ENCODE measurements around the gene BCCIP. TPM values are rescaled to one million over a fixed set of nuclear protein-coding genes. Genes with fewer than 3 reads are reported as not detected.

The BCCIP gene
- polyA plus RNA-seq, 1 donor (not counting 4 experiments of a cell fraction or from before 2014, with no cell fraction given) = 102 TPM

DNA sequence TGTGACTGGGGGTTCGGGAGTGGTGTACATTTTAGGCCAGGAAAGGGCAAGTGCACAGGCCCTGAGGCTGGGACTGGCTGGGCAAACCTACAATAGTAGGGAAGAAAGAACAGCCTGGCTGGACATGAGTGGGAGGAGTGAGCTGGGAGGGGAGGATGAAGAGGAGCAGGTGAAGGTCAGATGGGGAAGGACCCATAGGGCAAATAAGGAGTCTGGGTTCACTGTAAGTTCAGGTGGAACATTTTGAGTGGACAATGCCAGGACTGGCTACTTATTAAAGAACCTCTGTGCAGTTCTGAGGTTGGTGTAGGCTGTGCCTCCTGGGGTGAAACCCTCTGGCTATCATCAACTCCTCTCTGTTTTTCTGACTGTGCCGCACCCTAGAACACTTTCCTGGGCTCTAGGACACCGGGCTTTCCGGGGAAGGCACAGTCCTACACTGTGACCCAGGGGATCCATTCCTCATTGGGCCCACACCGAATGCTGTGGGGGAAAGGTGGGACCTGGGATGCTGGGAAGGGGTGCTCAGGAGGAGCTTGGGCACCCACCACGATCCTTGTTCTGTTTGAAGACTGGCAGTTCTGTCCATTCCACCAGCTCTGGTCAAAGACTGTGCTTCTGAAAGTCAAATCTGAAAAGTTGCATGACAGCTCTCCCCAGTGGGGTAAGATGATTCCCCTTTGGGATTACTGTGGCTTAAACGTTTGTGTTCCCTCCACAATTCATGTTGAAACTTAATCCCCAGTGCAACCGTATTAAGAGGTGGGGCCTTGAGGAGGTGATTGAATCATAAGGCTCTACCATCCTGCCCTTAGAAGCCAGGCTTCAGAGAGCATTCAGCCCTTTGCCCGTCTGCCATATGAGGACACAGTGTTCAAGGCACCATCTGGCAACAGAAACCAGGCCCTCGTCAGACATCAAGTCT is 43.7 kb upstream of the BCCIP start:
- no peaks in the 10 kb centered on the region for H3K4me1 ChIP-seq (ENCODE audit: control insufficient read depth, extremely low read depth, insufficient read depth, low read length)
- DNase-seq (ENCODE audit: low read depth, low spot score) (no peak), FAIRE-seq (no peak)
- no peak overlapping the region for H3K27ac ChIP-seq (ENCODE audit: control insufficient read depth, insufficient read depth, low read length)
- no peak overlapping the region for H3K4me3 ChIP-seq (ENCODE audit: control insufficient read depth in 2 of 3, extremely low read depth in 1 of 3, insufficient read depth in 2 of 3, low read depth in 1 of 3, low read length in 3 of 3)
- H3K79me2 ChIP-seq (ENCODE audit: control insufficient read depth, insufficient read depth, low read length) = no peaks in the 10 kb centered on the region
- H3K9ac ChIP-seq (ENCODE audit: control insufficient read depth, extremely low read depth, insufficient read depth, low read length) = no peak overlapping the region
- no peak overlapping the region for H2AFZ ChIP-seq (ENCODE audit: control insufficient read depth, low read length)
- no peaks in the 10 kb centered on the region for H3K36me3 ChIP-seq (ENCODE audit: control insufficient read depth in 2 of 2, extremely low read depth in 1 of 2, insufficient read depth in 2 of 2, low read length in 2 of 2)
- dilution Hi-C loops (cut with MboI; ENCODE audit: extremely low pct_ligation_motif_present, low sequenced_read_pairs) = no loop called here
- no peaks in the 10 kb centered on the region for H3K9me3 ChIP-seq (ENCODE audit: control insufficient read depth, low read depth, low read length)
- H3K27me3 ChIP-seq (ENCODE audit: control insufficient read depth, extremely low read depth, insufficient read depth, low read length) = no peaks in the 10 kb centered on the region
- H3K4me2 ChIP-seq (ENCODE audit: control insufficient read depth, extremely low read depth, insufficient read depth, low read depth, low read length) = no peak overlapping the region
- H3K9me1 ChIP-seq (ENCODE audit: control insufficient read depth, extremely low read depth, insufficient read depth, low read length) = no peaks in the 10 kb centered on the region
- no peak for TF ChIP-seq EZH2 (IDR thresholded peaks at IDR 0.05; ENCODE audit: low read length)
- H4K20me1 ChIP-seq (ENCODE audit: control insufficient read depth, extremely low read depth, insufficient read depth, low read length) = no peaks in the 10 kb centered on the region

- Histone ChIP-seq H2AFZ (ENCODE audit: control insufficient read depth, low read length) (no peak overlapping the region), H3K9ac (ENCODE audit: control insufficient read depth, extremely low read depth, insufficient read depth, low read length) (no peak overlapping the region), H3K36me3 (ENCODE audit: control insufficient read depth in 2 of 2, extremely low read depth in 1 of 2, insufficient read depth in 2 of 2, low read length in 2 of 2) (no peaks in the 10 kb centered on the region), H3K4me1 (ENCODE audit: control insufficient read depth, extremely low read depth, insufficient read depth, low read length) (no peaks in the 10 kb centered on the region), H3K9me1 (ENCODE audit: control insufficient read depth, extremely low read depth, insufficient read depth, low read length) (no peaks in the 10 kb centered on the region), H3K9me3 (ENCODE audit: control insufficient read depth, low read depth, low read length) (no peaks in the 10 kb centered on the region), H4K20me1 (ENCODE audit: control insufficient read depth, extremely low read depth, insufficient read depth, low read length) (no peaks in the 10 kb centered on the region), H3K4me3 (ENCODE audit: control insufficient read depth in 2 of 3, extremely low read depth in 1 of 3, insufficient read depth in 2 of 3, low read depth in 1 of 3, low read length in 3 of 3) (no peak overlapping the region), H3K4me2 (ENCODE audit: control insufficient read depth, extremely low read depth, insufficient read depth, low read depth, low read length) (no peak overlapping the region), H3K27me3 (ENCODE audit: control insufficient read depth, extremely low read depth, insufficient read depth, low read length) (no peaks in the 10 kb centered on the region), H3K79me2 (ENCODE audit: control insufficient read depth, insufficient read depth, low read length) (no peaks in the 10 kb centered on the region), H3K27ac (ENCODE audit: control insufficient read depth, insufficient read depth, low read length) (no peak overlapping the region)
- no peak for FAIRE-seq
- DNase-seq (ENCODE audit: low read depth, low spot score) = no peak
- dilution Hi-C loops (cut with MboI; ENCODE audit: extremely low pct_ligation_motif_present, low sequenced_read_pairs) = no loop called here
- TF ChIP-seq CTCF (optimal IDR thresholded peaks at IDR 0.05 in 1 of 3, IDR thresholded peaks at IDR 0.05 in 1 of 3, conservative IDR thresholded peaks at IDR 0.05 in 1 of 3; ENCODE audit: extremely low read depth in 1 of 3, insufficient read depth in 2 of 3, low read length in 3 of 3) (no peak), EZH2 (IDR thresholded peaks at IDR 0.05; ENCODE audit: low read length) (no peak)
Measured at GRCh38 chr10:125781374-125781773, 42.0 kb upstream of the BCCIP start.
